Activated CD8-positive, alpha-beta T cell treated with anti-CD3 and anti-CD28 coated beads for 36 hours (primary cell): Measurements from ENCODE around the gene KCNE4. TPM values are rescaled to one million over a fixed set of nuclear protein-coding genes. Genes with fewer than 3 reads are reported as not detected.

Experiments
- ATAC-seq: fragments of 200-7000 bp; cut with Tn5 transposase; one replicate; pipeline ENCODE4 v1.10.0; 2021; ENCODE audit warnings: mild to moderate bottlenecking, moderate library complexity
- CTCF ChIA-PET: fragments of 350-600 bp; sonication (Branson Sonifier 250); formaldehyde crosslinking; loops from one replicate; lab custom pipeline; 2021; ENCODE audit warnings: antibody characterized with exemption; lab: Charles Lee
- POLR2A ChIA-PET: fragments of 350-600 bp; sonication (Branson Sonifier 250); formaldehyde crosslinking; loops from one replicate; lab custom pipeline; 2021; ENCODE audit warnings: antibody characterized with exemption; lab: Charles Lee
- DNase-seq: peaks from one replicate; pipeline ENCODE4 v3.0.0-alpha.2; 2020
- H3K27ac Mint-ChIP-seq: one replicate; pipeline ENCODE4 v1.8.0; 2021; ENCODE audit warnings: mild to moderate bottlenecking, mixed read lengths
- H3K27me3 Mint-ChIP-seq: one replicate; pipeline ENCODE4 v1.8.0; 2021; ENCODE audit warnings: mixed read lengths
- H3K36me3 Mint-ChIP-seq: one replicate; pipeline ENCODE4 v1.8.0; 2021; ENCODE audit warnings: low read depth, mixed read lengths
- H3K4me1 Mint-ChIP-seq: one replicate; pipeline ENCODE4 v1.8.0; 2021; ENCODE audit warnings: low read depth, mixed read lengths
- H3K4me3 Mint-ChIP-seq: one replicate; pipeline ENCODE4 v1.8.0; 2021; ENCODE audit warnings: mild to moderate bottlenecking, moderate library complexity, mixed read lengths
- H3K9me3 Mint-ChIP-seq: one replicate; pipeline ENCODE4 v1.8.0; 2021; ENCODE audit warnings: mixed read lengths
- CTCF ChIP-seq: fragments of 200-600 bp; IDR thresholded peaks from one replicate; pipeline ENCODE4 v1.8.0; 2022; ENCODE audit warnings: antibody characterized with exemption, mild to moderate bottlenecking
- intact Hi-C: fragments of 100-400 bp; cut with micrococcal nuclease; formaldehyde crosslinking; loops from one replicate; pipeline ENCODE4 v1.10.0; 2022
- total RNA-seq, 2 experiments: library from RNA; stranded (reverse); gene quantifications; one replicate each; pipeline ENCODE4 v1.2.3, GENCODE V29; 2021

KCNE4 gene
- total RNA-seq, 2 experiments from 2014 or later = not detected

GRCh38 chr2:223052548-223053483 is 826 bp downstream of the KCNE4 start:
- intact Hi-C loops = no loop called here
- no peak for ATAC-seq
- Mint-ChIP-seq H3K27me3 (peaks cover 3% of the 10 kb centered on the region), H3K27ac (no peak overlapping the region), H3K4me1 (peaks cover 2% of the 10 kb centered on the region), H3K9me3 (no peaks in the 10 kb centered on the region), H3K36me3 (no peaks in the 10 kb centered on the region), H3K4me3 (no peak overlapping the region)
- DNase-seq = no peak
- CTCF ChIA-PET = no interaction called here
- POLR2A ChIA-PET = no interaction called here
- TF ChIP-seq CTCF = no peak

- CTCF ChIA-PET = no interaction called here
Measured at GRCh38 chr2:223053484-223054192, 1.6 kb downstream of the KCNE4 start.

GRCh38 chr2:223054193-223054781 is 2.3 kb downstream of the KCNE4 start:
- DNase-seq = no peak
- Mint-ChIP-seq H3K36me3 (no peaks in the 10 kb centered on the region), H3K9me3 (no peaks in the 10 kb centered on the region), H3K27ac (no peak overlapping the region), H3K4me1 (no peaks in the 10 kb centered on the region), H3K4me3 (no peak overlapping the region), H3K27me3 (peaks cover 2% of the 10 kb centered on the region)
- ChIA-PET CTCF (no interaction called here), POLR2A (interaction anchor here (0.6 kb wide), 1 partner anchor 1023 kb away, joined by 5 read pairs; no protein-coding TSS in a partner anchor)
- intact Hi-C loops = no loop called here
- no peak for TF ChIP-seq CTCF
- ATAC-seq = no peak

More at GRCh38 chr2:223053484-223054192, 1.6 kb downstream of the KCNE4 start:
- POLR2A ChIA-PET = no interaction called here
- intact Hi-C loops = no loop called here
- Mint-ChIP-seq H3K27me3 (peaks cover 2% of the 10 kb centered on the region), H3K9me3 (no peaks in the 10 kb centered on the region), H3K4me3 (no peak overlapping the region), H3K4me1 (peaks cover under 1% of the 10 kb centered on the region), H3K27ac (no peak overlapping the region), H3K36me3 (no peaks in the 10 kb centered on the region)
- ATAC-seq (no peak), DNase-seq (no peak)
- no peak for TF ChIP-seq CTCF

- Mint-ChIP-seq H3K4me1 (no peaks in the 10 kb centered on the region), H3K27me3 (peaks cover 2% of the 10 kb centered on the region), H3K4me3 (no peak overlapping the region), H3K9me3 (no peaks in the 10 kb centered on the region), H3K27ac (no peak overlapping the region), H3K36me3 (no peaks in the 10 kb centered on the region)
- ATAC-seq = no peak
- DNase-seq = no peak
- no peak for TF ChIP-seq CTCF
- intact Hi-C loops = no loop called here
- CTCF ChIA-PET = no interaction called here
- POLR2A ChIA-PET = interaction anchor here (0.6 kb wide), 1 partner anchor 1022 kb away, joined by 5 read pairs; no protein-coding TSS in a partner anchor
Measured at GRCh38 chr2:223055140-223055539, 3.1 kb downstream of the KCNE4 start.
